ENCODE data around the gene EPB41L4A.

Gene EPB41L4A

GRCh38 chr5:112350626-112351025 lies 68.5 kb downstream of the EPB41L4A start:
- H3K4me1 ChIP-seq (ENCODE audit: control insufficient read depth, insufficient read depth, low read length): no peaks in the 10 kb centered on the region
- no peaks in the 10 kb centered on the region for H3K36me3 ChIP-seq (ENCODE audit: control insufficient read depth in 2 of 2, insufficient read depth in 1 of 2, low read length in 2 of 2)
- no peak overlapping the region for H3K27ac ChIP-seq (ENCODE audit: extremely low read depth, low read depth, low read length)
- CTCF ChIA-PET: interaction anchor here (1.0 to 2.5 kb wide), 3 partner anchors 17 to 175 kb away, joined by 3 to 7 read pairs (median 5); no protein-coding TSS in a partner anchor
- H3K9me3 ChIP-seq (ENCODE audit: control insufficient read depth, insufficient read depth, low read depth, low read length): no peaks in the 10 kb centered on the region
- no peak overlapping the region for H3K4me3 ChIP-seq (ENCODE audit: low read depth, low read length)
- TF ChIP-seq CTCF (tag by site-specific recombination; IDR thresholded peaks at IDR 0.05): no peak
- TF ChIP-seq ZNF518A (tag by site-specific recombination; conservative IDR thresholded peaks at IDR 0.05; ENCODE audit: low read depth): no peak
- TF ChIP-seq ZNF707 (tag by site-specific recombination; IDR thresholded peaks at IDR 0.05): no peak
- no peak for TF ChIP-seq ZFP3 (tag by site-specific recombination; IDR thresholded peaks at IDR 0.05; ENCODE audit: low read depth)
- no peak for TF ChIP-seq ZNF776 (tag by site-specific recombination; IDR thresholded peaks at IDR 0.05; ENCODE audit: borderline replicate concordance)
- TF ChIP-seq RBAK (tag by site-specific recombination; IDR thresholded peaks at IDR 0.05): no peak
- TF ChIP-seq HOXD13 (CRISPR knock-in tag; IDR thresholded peaks at IDR 0.05; ENCODE audit: borderline replicate concordance): no peak
- no peak for TF ChIP-seq ZNF221 (tag by site-specific recombination; IDR thresholded peaks at IDR 0.05; ENCODE audit: borderline replicate concordance)
- TF ChIP-seq PBX3 (CRISPR knock-in tag; IDR thresholded peaks at IDR 0.05): no peak
- TF ChIP-seq ZBTB10 (tag by site-specific recombination; IDR thresholded peaks at IDR 0.05): no peak
- no peak for TF ChIP-seq ZNF521 (tag by site-specific recombination; IDR thresholded peaks at IDR 0.05)
- no peak for TF ChIP-seq TRIM28 (IDR thresholded peaks at IDR 0.05; ENCODE audit: borderline replicate concordance, low read length)
- TF ChIP-seq ZNF600 (tag by site-specific recombination; IDR thresholded peaks at IDR 0.05): no peak
- TF ChIP-seq ZBTB49 (tag by site-specific recombination; IDR thresholded peaks at IDR 0.05; ENCODE audit: low read depth): no peak
- no peak for TF ChIP-seq ZNF239 (tag by site-specific recombination; IDR thresholded peaks at IDR 0.05)
- no peak for TF ChIP-seq ZXDB (tag by site-specific recombination; IDR thresholded peaks at IDR 0.05)
- no peak for TF ChIP-seq ZSCAN18 (tag by site-specific recombination; IDR thresholded peaks at IDR 0.05)
- TF ChIP-seq ZNF449 (tag by site-specific recombination; IDR thresholded peaks at IDR 0.05): no peak
- TF ChIP-seq SCRT2 (tag by site-specific recombination; IDR thresholded peaks at IDR 0.05): no peak
- POLR2A ChIA-PET: no interaction called here

Measured in HEK293 (cell line).